Activated CD8-positive, alpha-beta T cell treated with anti-CD3 and anti-CD28 coated beads for 36 hours (primary cell): ENCODE results near the gene PPP2CA. TPM values are rescaled to one million over a fixed set of nuclear protein-coding genes. Genes with fewer than 3 reads are reported as not detected.

Experiments
- ATAC-seq: fragments of 200-7000 bp; cut with Tn5 transposase; one replicate; pipeline ENCODE4 v1.10.0; 2021; ENCODE audit warnings: mild to moderate bottlenecking, moderate library complexity
- CTCF ChIA-PET: fragments of 350-600 bp; sonication (Branson Sonifier 250); formaldehyde crosslinking; loops from one replicate; lab custom pipeline; 2021; ENCODE audit warnings: antibody characterized with exemption; lab: Charles Lee
- POLR2A ChIA-PET: fragments of 350-600 bp; sonication (Branson Sonifier 250); formaldehyde crosslinking; loops from one replicate; lab custom pipeline; 2021; ENCODE audit warnings: antibody characterized with exemption; lab: Charles Lee
- DNase-seq: peaks from one replicate; pipeline ENCODE4 v3.0.0-alpha.2; 2020
- H3K27ac Mint-ChIP-seq: one replicate; pipeline ENCODE4 v1.8.0; 2021; ENCODE audit warnings: mild to moderate bottlenecking, mixed read lengths
- H3K27me3 Mint-ChIP-seq: one replicate; pipeline ENCODE4 v1.8.0; 2021; ENCODE audit warnings: mixed read lengths
- H3K36me3 Mint-ChIP-seq: one replicate; pipeline ENCODE4 v1.8.0; 2021; ENCODE audit warnings: low read depth, mixed read lengths
- H3K4me1 Mint-ChIP-seq: one replicate; pipeline ENCODE4 v1.8.0; 2021; ENCODE audit warnings: low read depth, mixed read lengths
- H3K4me3 Mint-ChIP-seq: one replicate; pipeline ENCODE4 v1.8.0; 2021; ENCODE audit warnings: mild to moderate bottlenecking, moderate library complexity, mixed read lengths
- H3K9me3 Mint-ChIP-seq: one replicate; pipeline ENCODE4 v1.8.0; 2021; ENCODE audit warnings: mixed read lengths
- intact Hi-C: fragments of 100-400 bp; cut with micrococcal nuclease; formaldehyde crosslinking; loops from one replicate; pipeline ENCODE4 v1.10.0; 2022
- total RNA-seq, 2 experiments: library from RNA; stranded (reverse); gene quantifications; one replicate each; pipeline ENCODE4 v1.2.3, GENCODE V29; 2021
- TF ChIP-seq, protein P1 (sequence below): fragments of 200-600 bp; IDR thresholded peaks from one replicate; pipeline ENCODE4 v1.8.0; 2022; ENCODE audit warnings: antibody characterized with exemption, mild to moderate bottlenecking

The PPP2CA gene
- total RNA-seq, 2 experiments from 2014 or later = 147 to 153 TPM

DNA sequence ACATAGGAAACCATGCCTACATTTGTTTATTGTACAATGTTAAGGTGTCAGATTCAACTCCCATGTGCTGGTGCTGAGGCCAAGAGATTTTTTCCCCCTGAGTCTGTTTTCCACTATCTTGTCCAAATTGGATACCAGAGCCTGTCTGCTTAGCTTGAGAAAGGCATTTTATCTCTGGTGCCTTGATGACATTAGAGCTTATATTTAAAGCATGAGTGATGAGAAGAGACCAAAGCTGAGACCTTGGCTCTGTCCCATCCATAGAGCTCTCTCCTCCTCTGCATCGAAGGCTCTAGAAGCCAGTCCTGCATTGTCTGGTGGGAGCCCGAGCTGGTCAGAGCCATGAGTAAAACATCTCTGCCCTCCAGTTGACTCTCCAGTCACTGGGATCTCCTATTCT is 10.4 kb upstream of the PPP2CA start:
- DNase-seq (no peak), ATAC-seq (no peak)
- POLR2A ChIA-PET = interaction anchor here (1.1 kb wide), 1 partner anchor 10 kb away, joined by 4 read pairs; no protein-coding TSS in a partner anchor
- Mint-ChIP-seq H3K4me1 (no peaks in the 10 kb centered on the region), H3K36me3 (no peaks in the 10 kb centered on the region), H3K9me3 (no peaks in the 10 kb centered on the region), H3K27ac (no peak overlapping the region), H3K27me3 (peaks cover 2% of the 10 kb centered on the region), H3K4me3 (no peak overlapping the region)
- CTCF ChIA-PET = interaction anchor here (0.8 to 1.6 kb wide), 6 partner anchors 10 to 351 kb away, joined by 3 to 6 read pairs (median 3); partner anchors contain the start of gene PPP2CA
- intact Hi-C loops = no loop called here
- TF ChIP-seq, protein P1, sequence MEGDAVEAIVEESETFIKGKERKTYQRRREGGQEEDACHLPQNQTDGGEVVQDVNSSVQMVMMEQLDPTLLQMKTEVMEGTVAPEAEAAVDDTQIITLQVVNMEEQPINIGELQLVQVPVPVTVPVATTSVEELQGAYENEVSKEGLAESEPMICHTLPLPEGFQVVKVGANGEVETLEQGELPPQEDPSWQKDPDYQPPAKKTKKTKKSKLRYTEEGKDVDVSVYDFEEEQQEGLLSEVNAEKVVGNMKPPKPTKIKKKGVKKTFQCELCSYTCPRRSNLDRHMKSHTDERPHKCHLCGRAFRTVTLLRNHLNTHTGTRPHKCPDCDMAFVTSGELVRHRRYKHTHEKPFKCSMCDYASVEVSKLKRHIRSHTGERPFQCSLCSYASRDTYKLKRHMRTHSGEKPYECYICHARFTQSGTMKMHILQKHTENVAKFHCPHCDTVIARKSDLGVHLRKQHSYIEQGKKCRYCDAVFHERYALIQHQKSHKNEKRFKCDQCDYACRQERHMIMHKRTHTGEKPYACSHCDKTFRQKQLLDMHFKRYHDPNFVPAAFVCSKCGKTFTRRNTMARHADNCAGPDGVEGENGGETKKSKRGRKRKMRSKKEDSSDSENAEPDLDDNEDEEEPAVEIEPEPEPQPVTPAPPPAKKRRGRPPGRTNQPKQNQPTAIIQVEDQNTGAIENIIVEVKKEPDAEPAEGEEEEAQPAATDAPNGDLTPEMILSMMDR = no peak

DNA sequence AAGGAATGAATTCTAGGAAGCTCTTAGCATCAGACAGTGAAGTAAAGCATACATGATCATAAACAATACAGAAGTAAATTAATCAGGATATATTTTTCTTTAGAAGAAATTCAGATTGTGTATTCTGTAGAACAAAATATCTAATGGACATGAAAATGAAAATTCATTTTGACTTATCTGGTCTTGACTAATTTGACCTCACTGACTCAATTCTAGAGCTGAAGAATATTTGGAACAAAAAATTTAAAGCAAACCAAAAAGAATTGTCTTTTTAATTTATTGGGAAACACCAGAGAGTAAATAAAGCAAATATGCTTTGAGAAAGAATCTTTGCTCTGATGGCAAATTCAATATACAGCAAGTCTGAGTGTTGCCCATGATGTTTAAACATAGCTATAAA is 2.8 kb upstream of the PPP2CA start:
- Mint-ChIP-seq H3K27ac (no peak overlapping the region), H3K36me3 (peaks cover 16% of the 10 kb centered on the region), H3K4me3 (no peak overlapping the region), H3K27me3 (no peaks in the 10 kb centered on the region), H3K9me3 (no peaks in the 10 kb centered on the region), H3K4me1 (peaks cover 14% of the 10 kb centered on the region)
- DNase-seq (no peak), ATAC-seq (no peak)
- TF ChIP-seq, protein P1 = no peak
- ChIA-PET CTCF (interaction anchor here (1.4 kb wide), 1 partner anchor 45 kb away, joined by 3 read pairs; no protein-coding TSS in a partner anchor), POLR2A (interaction anchor here (1.3 kb wide), 1 partner anchor 53 kb away, joined by 3 read pairs; no protein-coding TSS in a partner anchor)
- intact Hi-C loops = no loop called here

DNA sequence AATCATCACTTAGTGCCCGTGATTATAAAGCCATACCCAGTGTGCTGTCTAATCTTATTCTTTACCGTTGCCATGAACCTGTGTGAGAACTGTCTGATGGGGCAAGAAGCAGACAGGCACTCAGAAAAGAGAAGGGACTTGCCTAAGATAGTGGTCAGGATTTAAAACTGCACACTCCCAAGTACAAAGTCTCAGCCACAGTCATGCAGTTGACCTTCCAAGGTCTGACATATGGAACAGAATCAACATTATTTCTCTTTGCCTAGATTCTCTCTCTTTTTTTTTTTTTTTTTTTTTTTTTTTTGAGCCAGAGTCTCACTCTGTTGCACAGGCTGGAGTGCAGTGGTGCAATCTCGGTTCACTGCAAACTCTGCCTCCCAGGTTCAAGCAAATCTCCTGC is 1.9 kb upstream of the PPP2CA start:
- CTCF ChIA-PET = interaction anchor here (1.4 kb wide), 1 partner anchor 44 kb away, joined by 3 read pairs; no protein-coding TSS in a partner anchor
- Mint-ChIP-seq H3K27me3 (no peaks in the 10 kb centered on the region), H3K9me3 (no peaks in the 10 kb centered on the region), H3K36me3 (peaks cover 21% of the 10 kb centered on the region), H3K27ac (peak overlapping the region; percentile 99), H3K4me1 (peaks cover 18% of the 10 kb centered on the region), H3K4me3 (peak overlapping the region; percentile 98)
- ATAC-seq (no peak), DNase-seq (no peak)
- POLR2A ChIA-PET = interaction anchor here (2.9 kb wide), 1 partner anchor 20 kb away, joined by 7 read pairs; no protein-coding TSS in a partner anchor
- intact Hi-C loops = no loop called here
- TF ChIP-seq, protein P1 = no peak

DNA sequence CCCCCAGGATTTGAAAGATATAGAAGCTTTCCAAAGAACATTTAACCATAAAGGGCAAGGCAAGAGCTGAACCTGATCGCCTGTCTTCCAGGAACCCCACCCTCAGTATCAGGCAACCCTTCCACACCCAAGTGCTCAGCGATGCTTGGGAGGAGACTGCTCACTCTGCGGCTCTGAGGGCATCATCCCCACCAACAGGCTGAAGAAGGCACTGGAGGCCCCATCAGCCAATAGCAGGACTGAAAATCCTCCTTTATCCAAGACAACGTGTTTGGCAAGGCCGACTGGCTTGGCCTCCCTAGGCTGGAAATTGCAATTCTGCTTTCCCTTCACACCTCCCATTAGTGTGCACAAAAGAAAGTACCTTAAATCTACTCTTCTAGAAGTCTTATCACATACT is 1.4 kb upstream of the PPP2CA start:
- Mint-ChIP-seq H3K4me3 (peak overlapping the region; percentile 98), H3K36me3 (peaks cover 24% of the 10 kb centered on the region), H3K27ac (peak overlapping the region; percentile 99), H3K4me1 (peaks cover 24% of the 10 kb centered on the region), H3K27me3 (no peaks in the 10 kb centered on the region), H3K9me3 (no peaks in the 10 kb centered on the region)
- intact Hi-C loops = no loop called here
- POLR2A ChIA-PET = interaction anchor here (1.5 to 2.9 kb wide), 3 partner anchors 17 to 62 kb away, joined by 3 to 16 read pairs (median 7); no protein-coding TSS in a partner anchor
- DNase-seq (no peak), ATAC-seq (no peak)
- TF ChIP-seq, protein P1 = no peak
- CTCF ChIA-PET = no interaction called here
